NCI-H1694 treated with DMSO at 0.1 percent for 48 hours (cell line): ENCODE measurements around the gene STK32C.

Source experiments
- DNase-seq: peaks from one replicate; lab custom pipeline; 2025; lab: John Stamatoyannopoulos, UW

The STK32C gene

DNA sequence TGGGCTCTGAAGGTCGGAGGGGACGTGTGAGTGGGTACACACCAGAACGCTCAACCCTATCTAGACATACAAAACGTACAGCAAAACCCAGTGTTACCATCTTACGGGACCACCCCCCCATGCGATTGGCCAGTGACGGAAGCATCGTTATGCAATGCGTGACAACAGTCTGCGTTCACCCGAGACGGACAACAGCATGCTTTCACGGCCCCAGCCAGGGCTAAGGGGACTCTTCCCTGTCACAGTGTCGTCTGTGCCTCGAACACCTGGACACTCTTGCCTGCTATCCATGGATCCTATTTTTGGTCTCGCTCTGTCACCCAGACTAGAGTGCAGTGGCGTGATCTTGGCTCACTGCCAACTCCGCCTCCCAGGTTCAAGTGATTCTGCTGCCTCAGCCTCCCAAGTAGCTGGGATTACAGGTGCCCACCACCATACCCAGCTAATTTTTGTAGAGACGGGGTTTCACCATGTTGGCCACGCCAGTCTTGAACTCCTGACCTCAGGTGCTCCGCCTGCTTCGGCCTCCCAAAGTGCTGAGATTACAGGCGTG lies 97.7 kb downstream of the STK32C start:
- no peak for DNase-seq

DNA sequence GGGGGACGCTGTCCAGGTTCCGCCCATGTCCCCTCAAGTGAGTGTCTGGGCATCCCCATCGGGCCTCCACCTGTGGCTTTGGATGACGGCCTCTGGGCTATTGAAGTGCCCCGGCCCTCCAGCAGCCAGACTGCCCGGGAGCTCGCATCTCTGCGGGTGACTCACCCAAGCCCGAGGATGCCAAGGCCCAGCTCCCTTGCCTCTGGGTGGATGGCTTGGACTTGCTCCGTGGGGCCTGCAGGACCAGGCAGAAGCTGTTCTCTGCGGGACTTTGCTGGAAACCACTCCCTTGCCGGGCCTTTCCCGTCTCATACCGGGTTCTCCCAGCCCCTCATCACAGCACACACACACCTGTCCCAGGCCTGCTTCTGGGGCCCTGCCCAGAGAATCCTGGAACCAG lies 98.6 kb downstream of the STK32C start:
- no peak for DNase-seq

DNA sequence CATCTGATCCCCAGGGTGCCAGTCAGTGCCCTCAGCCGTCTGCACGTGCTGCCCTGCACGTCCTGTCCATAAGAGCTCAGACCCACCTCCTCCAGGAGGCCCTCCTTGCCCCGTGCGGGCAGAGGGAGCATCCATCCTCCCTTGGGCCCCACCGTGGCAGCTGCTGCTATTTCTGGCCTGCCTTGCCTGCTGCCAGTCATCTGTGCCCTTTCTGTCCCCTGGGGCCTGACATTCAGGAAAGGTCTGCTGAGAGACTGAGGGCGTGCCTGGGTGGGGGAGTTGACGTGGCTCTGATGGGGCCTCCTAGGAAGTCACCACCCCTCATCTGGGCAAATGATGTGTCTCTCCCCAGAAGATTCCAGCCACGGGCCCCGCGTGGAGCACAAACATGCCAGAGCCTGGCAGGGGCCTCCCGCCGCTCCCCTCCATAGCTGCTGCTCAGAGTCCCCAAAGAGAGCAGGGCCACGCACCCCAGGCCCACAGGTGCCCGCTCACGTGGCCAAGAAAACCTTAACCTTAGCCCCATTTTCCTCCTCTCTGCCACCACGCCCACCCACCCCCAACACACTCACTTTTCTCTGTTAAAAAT lies 99.2 kb downstream of the STK32C start:
- DNase-seq: no peak

DNA sequence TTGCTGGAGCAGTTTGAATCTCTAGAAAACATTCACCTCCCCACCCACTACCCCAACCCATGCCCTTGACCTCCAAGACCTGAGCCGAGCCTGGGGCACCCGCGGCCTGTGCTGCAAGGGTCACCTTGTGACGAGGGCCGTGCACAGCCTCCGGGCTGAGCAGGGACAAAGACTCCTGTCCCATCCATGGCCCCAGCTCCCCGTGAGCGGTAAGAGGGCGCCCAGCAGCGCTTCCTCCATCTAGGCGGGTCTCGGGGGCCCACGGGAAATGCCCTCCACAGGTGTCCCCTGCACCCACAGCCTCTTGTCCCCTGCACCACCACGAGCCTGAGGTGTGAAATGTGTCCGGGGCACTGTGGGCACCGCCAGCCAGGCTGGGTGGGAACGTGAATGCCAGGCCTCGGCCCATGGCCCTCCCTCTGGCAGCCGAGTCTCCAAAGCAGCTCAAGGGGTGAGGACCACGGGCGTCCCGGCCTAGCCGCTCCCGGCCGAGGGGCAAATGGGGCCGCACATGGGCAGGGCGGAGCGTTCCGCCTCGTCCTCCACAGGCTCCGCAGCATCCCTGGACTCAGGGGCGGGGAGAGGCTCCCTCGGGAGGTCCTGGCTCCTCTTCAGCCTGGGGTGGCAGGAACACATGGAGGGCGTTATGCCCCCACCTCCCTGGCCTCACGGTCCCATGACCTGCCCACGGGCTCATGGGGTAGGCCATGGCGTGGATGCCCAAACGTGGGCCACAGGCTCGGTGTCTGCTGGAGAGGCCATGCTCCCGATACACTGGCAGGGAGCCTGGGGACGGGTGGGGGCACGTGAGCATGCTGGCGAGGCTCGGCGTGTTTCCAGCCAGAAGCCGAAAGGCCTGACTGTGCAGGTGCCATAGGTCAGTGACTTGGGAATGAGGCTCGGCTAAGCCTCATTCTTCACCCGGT lies 100.0 kb downstream of the STK32C start:
- DNase-seq: no peak

DNA sequence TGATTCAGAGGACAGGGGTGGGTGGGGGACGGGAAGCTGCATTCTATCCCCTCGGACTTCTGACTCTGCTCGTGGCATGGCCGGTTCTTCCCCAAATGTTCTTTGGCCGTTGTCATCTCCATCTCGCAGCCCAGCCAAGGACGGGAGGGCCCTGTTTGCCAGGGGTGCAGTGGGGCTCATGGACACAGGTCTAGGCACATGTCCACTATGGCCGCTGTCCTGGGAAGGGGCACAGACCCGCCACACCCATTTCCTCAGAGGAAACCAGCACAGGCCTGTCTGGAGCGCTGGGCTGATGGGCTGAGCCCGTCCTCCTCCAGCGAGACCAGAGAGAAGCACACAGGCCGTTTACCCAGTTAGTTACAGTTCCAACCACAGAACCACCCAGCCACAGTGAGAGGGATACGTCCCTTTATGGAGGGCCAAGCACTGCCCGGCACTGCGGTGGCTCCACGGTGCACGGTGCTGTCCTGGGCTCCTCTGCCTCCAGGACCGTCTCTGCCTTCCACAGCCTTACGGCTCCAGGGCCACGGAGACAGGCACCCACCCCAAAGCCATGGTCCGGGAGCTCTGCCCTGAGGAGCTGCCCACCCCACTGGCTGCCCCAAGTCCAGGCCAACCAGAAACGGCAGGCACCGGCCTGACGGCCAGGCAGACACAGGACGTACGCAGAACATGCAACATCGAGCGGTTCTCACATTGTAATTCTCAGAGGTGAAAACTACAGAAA lies 100.8 kb downstream of the STK32C start:
- no peak for DNase-seq

DNA sequence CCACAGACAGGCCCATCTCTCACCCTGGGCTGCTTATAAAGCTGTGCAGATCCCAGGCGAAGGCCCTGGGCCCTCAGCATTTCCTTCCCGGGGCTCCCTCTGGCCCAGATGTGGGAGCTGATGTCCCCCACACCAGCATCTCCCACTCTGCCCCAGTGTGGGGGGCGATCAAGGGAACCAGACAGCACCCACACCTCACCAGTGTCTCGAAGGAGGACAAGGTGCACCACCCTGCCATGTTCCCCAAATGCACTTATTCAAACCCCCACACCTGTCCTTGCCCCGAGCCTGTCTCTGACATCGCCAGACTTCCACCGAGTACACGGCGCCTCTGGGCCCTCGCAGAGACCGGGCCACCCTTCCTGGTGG lies 101.4 kb downstream of the STK32C start:
- DNase-seq: no peak

DNA sequence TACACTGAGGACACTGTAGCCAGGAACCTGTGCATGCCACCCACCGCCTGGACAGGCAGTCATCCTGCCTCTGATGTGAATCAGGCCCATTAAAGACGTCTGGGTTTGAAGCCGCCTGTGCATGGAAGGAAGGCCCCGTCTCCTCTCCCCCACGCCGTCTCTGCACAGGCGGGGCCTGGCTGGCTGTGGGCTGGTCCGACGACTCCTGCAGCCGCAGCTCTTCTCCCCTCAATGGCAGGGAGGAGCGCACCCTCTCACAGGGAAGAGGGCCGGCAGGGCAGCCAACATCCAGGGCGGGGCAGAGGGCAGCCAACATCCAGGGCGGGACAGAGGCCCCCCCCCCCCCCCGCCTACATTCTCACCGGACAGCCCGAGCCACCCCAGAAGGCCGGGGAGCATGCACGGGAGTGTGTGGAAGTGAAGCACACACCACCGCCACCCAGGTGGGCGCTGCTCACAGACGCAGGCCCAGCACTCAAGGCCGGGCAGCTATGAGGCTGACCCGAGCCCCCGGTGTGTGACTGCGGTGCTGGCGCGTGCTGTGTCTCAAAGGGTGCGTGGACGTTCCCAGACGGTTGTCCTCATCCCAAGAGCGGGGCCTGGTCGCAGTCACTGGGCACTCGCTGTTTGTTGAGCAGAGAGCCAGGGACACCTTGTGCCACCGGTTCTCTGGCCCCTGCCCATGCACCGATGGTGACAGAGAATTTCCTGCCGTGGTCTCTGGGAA lies 101.9 kb downstream of the STK32C start:
- no peak for DNase-seq

DNA sequence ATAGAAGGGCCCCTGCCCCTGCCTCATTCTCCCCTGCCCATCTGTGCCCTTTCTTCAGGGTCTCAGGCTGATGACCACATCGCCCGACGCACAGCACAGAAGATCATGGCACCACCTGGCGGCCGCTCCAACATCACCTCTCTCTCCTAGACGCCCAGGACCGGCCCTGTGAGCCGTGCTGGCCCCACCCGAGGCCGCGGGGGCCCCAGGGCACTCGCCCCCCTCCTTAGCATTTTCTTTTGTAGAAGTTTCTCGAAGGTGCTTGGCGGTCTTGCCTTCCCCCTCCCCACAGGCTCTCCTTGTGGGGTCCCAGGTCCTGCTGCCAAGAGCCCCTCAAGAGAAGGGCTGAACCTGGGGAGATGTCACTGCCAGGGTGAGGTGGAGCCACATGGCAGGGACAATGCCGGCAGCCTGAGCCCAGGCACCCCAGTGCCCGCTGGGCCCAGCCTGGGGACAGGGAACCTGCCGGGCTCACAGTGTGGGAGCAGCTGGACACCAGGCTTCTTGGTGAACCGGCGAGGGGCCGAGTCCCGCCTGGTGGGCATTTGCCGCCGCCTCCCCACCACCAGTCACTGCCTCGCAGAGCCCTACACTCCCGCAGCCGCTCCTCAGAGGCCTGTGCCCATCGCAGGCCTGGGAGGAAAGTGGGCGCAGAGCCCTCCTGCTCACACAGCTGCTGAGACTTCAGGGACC lies 102.8 kb downstream of the STK32C start:
- no peak for DNase-seq

DNA sequence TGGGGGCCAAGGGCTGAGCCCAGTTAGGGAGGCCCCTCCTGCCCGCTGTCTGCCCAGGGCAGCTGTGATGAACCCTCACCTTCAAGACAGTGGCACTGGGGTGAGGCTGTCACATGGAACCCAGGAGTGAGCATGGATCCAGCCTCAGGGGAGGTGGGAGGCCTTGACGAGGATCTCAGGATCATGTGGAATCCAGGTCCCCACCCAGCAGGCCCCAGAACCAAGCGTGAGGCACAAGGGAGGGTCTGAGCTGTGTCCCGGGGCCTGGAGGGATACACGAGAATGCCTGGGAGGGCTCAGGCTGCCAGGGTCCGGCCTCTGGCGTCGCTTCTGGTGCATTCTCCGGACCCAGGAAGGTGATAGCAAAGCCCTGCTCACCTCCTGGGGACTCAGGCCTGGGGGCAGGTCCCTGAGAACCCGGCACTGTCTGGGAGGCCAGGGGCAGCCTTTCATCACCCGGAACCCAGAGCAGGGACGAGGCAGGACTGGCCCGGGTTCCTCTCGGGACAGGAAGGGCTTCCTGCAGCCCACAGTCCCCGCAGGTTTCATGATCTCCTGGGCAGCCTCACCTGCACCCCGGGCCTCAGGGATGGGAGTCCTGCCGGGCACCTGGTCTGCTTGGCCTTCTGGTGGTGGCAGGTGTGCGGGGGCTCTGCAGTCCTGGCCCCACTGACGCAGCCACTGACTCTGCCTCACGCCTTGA lies 103.5 kb downstream of the STK32C start:
- no peak for DNase-seq

DNA sequence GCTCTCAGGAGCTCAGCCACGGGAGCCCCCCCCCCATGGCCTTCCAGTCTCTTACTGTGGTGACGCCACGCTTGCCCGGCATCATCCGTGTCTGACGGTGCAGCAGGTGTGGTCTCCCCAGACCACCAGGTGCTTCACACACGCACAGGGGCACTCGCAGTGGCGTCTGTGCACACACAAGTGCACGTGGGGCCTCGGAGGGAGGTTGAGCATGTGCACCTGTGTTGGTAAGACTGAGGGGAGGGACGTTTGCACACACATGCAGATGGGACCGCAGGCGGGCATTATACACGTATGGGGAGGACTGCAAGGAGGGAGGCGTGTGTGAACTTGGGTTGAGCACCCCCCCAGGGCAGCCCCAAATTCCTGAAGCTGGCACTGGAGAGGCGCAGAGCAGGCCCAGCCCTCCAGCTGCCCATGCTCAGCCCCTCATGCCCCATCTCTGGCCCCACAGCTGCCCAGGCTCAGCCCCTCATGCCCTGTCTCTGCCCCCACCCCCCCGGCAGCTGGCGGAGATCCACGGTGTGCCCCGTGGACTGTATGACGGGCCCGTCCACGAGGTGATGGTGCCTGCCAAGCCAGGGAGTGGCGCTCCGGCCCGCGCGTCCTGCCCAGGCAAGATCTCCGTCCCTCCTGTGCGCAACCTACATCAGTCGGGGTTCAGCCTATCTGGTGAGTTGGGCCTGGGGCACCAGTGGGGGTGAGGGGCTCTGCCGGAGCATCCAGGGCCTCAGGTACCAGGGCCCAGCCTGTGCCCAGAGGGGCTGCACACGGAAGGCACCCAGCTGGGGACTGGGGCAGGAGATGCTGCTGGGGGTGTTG lies 104.3 kb downstream of the STK32C start:
- no peak for DNase-seq

DNA sequence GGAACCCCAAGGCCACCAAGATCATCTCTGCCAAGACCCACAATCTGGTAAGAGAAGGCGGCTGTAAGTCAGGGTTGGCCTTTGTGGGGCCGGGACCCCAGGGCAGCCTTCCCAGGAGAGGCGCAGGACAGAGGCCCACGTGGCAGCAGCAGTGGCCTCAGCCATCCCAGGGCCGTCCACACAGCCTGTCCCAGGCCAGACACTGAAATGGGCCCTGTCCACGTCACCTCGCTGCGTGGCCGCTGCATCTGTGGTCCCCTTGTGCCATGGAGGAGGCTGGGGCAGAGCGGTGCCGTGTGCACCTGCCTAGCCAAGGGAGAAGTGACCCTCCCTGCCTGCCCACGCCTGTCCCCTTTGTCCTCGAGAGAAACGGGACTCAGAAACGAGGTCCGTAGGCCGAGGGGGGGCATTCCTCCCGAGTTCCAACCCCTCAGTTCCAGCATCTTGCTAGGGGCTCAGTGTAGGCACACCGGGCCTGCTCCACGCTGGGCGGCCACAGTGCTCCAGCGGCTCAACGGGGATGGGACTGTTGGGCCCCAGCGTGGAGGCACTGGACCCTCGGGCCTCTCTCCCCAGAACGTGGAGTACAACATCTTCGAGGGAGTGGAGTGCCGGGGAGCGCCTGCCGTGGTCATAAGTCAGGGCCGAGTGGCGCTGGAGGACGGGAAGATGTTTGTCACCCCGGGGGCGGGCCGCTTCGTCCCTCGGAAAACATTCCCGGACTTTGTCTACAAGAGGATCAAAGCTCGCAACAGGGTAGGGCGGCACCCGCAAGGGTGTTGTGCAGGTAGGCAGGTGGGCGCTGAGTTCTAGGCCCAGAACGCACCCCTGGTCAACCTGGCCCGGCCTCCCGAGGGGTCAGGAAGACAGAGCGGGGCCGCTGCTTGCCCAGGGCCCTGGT lies 105.4 kb downstream of the STK32C start:
- no peak for DNase-seq

DNA sequence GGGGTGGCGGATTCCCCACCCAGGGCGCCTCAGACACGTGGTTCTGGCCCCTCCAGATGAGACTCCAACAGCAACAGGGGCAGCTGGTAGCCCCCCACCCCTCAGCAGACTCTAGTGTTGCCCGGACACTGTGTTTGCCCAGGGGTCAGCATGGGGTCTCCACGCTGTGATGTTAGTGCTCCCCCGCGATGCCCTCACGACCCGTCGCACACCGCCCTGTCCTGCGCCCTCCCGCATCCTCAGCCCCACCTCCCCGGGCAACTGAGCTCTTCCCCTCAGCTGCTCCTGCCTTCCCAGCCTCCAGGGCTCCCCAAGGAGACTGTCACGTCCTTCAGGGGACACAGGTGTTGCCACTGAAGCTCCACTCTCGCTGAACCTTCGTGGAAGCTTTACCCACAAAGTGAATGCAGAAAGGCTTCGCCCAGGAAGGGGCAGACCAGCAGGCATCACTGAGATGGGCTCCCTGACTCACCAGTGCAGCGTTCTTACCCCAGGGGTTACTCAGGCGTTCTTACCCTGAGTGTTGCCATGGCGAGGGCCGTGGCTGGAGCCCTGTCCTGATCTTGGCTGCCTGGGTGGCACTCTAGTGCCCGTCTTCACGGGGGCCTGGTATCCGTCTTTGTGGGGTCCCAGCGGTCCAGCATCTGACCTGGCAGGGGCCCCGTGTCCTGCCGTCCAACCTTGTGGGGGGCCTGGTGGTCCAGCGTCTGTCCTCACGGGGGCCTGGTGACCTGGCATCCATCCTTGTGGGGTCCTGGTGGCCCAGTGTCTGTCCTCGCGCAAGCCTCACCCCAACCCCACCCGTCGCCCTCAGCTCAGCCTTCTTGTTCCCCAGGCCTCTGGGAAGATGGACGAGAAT lies 106.4 kb downstream of the STK32C start:
- no peak for DNase-seq

DNA sequence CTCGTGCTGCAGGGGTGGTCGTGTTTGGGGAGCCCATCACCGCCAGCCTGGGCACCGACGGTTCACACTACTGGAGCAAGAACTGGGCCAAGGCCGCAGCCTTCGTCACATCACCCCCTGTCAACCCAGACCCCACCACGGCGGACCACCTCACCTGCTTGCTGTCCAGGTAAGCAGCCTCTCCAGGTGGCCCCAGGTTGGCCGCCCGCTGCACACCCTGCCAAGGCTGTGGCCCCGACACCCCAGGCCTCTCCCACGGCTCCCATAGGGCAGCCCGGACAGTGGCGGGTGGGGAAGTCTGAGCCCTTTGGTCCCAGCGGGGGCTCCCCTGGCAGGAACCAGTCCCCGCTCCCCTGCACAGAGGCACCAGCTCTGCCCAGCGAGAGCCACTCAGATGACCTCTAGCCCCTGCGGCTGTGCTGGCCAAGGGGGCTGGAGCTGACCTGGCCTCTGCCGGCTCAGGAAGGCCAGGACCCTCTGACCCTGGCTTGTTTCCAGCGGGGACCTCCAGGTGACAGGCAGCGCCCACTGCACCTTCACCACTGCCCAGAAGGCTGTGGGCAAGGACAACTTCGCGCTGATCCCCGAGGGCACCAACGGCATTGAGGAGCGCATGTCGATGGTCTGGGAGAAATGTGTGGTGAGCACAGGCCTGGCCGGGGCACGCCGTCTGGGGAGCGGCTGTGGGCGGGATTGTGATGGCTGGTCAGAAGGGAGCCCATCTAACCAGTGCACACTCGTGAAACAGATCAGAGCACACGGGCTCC lies 107.2 kb downstream of the STK32C start:
- no peak for DNase-seq

DNA sequence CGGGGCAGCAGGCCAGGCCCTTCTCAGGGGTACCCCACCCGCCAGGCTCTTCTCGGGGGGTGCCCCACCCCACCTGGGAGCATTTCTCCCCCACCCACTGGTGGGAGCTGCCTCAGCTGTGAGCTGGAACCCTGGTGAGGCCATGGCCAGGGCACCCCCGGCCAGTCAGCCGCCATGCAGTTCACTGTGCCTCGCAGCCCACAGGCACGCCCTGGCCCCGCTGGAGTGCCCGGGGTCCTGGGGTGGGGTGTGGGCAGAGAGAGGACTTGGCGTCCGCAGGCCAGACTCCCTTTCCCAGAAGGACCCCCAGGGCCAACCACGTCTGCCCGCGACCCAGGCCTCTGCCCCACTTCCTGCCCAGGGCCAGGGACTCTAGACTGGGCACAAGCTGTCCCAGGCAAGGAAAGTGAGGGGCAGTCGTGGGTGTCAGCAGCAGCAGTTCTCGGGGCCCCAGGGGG lies 107.9 kb downstream of the STK32C start:
- no peak for DNase-seq

DNA sequence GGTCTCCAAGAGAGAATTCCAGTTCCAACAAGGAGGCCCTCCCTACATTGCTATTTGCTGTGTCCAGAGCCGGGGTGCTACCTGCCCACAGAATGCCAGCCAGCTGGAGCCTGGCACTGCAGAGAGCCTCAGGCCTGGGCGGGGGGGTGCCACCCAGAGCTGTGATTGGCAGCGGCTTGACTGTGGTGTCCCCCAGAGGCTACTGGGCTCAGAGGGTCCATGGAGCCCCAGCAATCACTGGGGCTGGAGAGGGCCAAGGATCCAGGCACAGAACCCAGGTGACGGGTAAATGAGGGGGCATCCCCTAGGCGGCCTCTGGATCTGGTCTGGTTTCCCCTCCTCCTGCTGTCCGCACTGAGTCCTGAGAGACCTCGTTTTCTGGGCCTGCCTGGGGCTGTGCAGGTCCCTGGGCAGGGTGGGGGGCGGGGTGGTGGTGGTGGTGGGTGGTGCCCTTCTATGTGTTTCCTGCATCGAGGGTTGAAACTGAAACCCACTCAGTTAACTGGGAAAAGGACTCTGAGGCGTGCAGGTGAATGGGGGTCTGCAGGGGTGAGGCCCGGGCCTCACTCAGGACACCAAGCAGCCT lies 108.4 kb downstream of the STK32C start:
- no peak for DNase-seq

DNA sequence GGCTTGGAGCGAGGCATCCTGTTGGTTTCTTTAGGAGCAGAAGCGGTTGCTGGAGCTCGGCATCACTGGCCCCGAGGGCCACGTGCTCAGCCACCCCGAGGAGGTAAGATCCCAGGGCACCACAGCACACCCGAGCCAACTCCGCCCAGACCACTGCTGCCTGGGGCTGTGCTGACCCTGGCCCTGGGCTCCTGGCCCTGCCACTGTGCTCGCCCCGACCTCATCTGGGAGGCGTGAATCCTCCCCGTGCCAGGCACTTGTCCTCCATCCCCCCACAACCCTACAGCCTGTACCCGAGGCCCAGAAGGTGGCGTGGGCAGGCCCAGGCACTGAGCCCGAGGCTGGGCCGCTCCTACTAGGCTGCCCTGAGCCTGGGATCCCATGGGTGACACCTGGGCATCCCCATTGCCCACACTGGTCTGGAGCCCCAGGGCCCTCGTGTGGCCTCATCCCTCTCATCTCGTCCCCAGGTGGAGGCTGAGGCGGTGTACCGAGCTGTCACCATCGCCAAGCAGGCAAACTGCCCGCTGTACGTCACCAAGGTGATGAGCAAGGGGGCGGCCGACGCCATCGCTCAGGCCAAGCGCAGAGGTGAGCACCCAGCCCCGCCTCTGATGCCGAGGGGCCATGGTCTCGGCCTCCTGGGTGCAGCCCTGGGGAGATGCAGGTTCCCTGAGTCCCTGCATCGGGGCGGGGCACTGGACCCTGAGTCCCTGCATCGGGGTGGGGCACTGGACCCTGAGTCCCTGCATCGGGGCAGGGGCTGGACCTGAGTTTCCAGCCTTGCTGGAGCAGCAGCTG lies 109.2 kb downstream of the STK32C start:
- DNase-seq: no peak
